ENCODE measurements around the gene DDX39B.

DNA sequence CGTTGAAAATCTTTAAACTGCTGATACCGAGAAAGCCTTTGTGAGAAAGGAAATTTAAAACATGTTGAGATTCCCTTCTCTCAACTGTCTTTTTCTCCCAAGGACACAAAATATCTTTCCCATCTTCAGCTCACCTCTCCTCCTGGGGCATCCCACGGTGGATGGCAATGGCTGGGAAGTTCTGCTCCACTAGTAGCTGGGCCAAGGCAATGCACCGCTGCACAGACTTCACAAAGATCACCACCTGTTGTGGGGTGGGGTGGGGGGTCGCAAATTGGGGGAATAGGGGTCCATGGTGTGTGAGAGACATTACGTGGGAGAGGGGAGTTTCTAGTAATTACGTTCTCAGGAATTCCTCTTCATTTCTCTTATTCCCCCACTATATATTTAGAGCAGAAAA is 10.6 kb downstream of the DDX39B start:
- TF ChIP-seq, protein P1, sequence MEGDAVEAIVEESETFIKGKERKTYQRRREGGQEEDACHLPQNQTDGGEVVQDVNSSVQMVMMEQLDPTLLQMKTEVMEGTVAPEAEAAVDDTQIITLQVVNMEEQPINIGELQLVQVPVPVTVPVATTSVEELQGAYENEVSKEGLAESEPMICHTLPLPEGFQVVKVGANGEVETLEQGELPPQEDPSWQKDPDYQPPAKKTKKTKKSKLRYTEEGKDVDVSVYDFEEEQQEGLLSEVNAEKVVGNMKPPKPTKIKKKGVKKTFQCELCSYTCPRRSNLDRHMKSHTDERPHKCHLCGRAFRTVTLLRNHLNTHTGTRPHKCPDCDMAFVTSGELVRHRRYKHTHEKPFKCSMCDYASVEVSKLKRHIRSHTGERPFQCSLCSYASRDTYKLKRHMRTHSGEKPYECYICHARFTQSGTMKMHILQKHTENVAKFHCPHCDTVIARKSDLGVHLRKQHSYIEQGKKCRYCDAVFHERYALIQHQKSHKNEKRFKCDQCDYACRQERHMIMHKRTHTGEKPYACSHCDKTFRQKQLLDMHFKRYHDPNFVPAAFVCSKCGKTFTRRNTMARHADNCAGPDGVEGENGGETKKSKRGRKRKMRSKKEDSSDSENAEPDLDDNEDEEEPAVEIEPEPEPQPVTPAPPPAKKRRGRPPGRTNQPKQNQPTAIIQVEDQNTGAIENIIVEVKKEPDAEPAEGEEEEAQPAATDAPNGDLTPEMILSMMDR (IDR thresholded peaks at IDR 0.05 in 8 of 11, conservative IDR thresholded peaks at IDR 0.05 in 3 of 11): no peak
- no peak for TF ChIP-seq POLR2A (IDR thresholded peaks at IDR 0.05)

Measured in spleen (tissue), 7 donors.